T-helper 9 cell (primary cell): ENCODE results near the gene CTDNEP1.

Experiments
- DNase-seq: peaks from one replicate; pipeline ENCODE4 v3.0.0-alpha.2; 2020

CTDNEP1 gene

DNA sequence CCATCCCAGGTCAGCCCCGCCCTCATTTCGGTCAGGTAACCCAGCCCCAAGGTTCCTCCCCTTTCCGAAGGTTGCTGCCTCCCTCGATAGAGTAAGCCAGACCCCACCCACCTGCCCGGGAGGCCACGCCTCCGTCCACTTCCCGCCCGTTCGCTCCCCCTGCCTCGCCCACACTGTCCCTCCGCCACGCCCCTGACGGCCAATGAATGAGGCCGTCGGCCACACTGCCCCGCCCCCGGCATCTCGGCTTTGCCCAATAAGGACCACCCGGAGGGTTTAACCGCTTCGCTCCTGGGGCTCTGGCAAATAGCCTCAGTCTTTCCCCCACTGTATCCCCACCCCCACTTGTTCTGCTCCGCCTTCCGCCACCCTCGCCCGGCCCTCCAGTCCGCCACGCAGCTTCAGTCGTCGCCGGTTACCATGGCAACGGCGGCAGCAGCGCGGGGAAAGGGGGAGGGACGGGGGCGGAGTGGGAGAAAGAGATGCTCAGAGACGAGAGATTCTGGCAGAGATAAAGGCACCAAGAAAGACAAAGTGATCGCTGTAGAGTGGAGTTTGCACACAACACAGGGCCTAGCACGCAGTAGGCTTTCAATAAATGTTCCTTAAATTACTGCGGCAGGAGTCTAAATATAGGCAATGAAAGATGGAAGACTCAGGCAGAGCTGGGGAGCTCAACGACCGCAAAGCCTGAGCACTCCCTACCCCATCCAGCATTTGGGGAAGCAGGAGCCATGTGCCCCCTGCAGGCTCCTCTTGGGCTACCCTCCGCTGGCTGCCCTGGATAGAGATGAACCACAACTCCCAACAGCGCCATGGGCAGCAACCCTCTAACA is 37.0 kb downstream of the CTDNEP1 start:
- DNase-seq = peak; percentile 98

DNA sequence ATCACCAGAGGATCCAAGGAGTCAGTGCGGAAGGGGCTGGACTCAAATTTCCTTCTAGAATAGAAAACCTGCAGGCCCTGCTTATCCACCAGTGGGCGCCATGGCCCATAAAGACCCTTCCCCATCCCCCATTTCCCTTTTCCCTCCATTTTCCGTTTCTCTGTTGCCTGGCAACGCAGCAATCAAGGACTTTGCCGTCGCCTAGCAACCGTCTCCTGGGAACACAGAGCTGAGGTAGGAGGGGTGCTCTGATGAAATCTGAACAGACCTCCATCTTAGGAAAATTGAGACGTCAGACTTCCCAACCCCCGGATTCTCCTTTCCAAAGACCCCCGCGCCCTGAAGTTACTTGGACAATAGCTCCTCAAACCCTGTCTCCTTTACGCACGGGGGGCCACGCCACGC is 37.6 kb downstream of the CTDNEP1 start:
- peak; percentile 70 for DNase-seq

DNA sequence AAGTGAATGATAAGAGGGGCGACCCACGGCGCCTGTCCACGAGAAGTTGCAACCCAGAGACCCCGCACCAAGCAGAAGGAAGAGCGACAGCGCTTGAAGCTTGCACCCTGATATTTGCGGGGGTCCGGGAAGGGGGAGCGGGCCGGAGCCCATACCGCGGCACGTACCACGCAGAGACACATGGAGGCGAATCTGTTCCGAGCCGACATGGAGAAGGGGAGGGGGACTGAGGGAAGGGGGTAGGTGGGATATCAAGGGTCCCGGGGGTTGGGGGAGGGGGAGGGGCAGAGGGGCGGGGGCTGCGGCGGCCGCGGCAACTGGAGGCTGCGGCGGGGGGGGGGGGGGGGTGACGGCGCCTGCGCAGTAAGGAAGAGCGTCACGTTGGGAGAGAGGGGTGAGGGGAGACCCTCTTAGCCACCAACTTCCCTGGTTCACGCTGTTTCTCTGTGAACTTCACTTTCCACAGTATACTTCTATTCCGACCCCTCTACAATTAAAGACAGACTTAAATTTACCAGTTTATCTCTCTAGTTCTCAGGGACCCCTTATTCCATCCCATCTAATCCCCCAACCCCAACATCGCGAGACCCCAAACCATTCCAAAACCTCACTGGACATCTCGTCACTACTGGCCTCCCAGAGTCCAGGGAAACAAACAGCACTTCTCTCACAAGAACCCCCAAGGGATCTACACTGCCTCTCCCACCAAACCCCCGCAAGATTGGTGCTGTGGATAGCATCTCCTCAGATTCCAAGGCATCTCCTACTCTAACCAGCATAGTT is 39.9 kb downstream of the CTDNEP1 start:
- DNase-seq = no peak

DNA sequence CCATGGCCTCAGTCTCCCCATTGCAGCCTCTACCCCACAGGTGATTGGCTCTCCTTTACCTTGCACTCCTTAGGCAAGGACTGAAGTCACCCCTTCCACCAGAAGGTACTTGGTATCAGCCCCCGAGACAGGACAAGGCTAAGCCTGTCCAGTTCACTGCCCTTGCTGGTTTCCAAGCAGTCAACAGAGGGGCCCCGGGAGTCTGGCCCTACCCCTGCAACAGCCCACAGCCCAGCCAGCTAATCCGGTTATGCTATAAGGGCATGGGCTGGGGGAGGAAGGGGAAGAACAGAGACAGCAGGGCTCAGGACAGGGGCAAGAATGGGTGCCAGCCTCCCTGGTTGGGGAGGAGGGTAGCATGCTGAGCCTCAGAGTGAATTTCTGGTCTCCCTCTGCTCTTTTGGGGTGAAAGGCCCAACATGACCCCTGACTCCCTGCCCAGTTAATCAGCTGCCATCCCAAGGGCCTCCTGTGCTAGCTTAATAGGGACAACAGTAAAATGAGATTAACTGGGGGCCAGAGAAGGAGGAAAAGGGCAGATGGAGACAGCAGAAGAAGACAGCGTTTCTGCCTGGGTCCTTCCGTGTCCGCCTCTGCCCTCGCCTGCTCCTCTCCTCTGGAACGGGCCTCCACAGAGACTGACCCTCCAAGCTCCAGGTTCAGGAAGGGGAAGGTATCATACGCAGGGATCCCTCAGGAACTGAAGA is 42.6 kb downstream of the CTDNEP1 start:
- DNase-seq = no peak

DNA sequence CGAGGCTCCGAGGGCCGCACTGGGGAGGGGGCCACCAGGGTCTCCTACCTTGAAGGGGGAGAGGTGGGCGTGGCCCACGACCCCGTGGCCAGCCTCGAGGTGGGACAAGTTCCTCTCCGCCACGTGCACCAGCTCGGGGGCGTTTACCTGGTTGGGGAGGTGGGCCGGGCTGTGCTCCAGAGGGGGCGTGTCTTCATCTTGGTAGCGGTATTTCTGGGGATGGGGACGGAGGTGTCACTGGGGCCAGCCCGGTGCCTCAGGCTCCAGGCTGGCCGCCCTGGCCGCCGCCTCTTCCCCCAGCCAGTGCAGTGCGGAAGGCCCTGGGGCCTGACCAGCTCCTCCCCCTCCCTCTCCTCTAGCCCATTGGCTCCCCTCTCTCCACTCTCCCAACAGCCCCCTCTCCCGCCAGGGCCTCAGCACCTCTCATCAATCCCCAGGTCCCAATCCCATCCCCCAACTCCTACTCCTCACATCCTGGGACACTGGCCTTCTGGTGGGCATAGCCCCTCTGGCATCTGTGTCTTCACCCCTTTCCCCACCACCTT is 43.4 kb downstream of the CTDNEP1 start:
- DNase-seq = no peak

DNA sequence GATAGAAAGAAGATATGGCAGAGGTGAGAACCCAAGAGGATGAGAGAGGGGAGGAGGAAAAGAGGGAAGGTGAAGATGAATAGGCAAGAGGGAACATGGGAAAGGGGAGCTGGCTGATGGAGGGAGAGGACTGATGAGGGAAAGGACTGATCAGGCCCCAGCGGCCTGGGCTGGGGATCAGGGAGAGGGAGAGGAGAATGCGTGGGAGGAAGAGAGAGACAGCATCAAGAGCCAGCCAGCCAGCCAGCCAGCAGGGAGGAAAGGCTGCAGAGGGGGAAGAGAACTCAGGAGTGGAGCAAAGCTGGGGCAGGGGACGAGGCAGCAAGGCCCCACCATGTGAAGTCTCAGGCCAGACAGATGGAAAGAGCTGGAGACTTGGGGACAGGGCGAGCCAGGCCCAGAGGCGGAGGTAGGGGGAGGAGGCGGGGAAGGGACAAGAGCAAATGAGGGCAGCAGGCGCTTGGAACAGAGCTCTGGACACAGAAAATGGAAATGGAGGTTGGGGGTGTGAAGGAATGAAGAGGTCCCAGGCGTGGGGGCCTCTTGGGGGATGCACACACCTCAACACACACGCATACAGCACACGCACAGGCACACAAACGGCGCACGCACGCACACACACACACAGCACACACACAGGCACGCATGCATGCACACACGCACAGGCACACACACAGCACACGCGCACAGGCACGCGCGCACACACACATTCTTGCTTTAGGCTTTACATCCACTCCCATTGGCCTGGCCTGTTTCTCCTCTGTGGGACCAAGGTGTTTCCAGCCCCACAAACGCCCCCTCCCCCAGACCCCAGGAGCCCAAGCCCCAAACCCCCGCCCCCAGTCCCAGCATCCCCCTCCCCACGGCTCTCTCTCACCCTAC is 44.2 kb downstream of the CTDNEP1 start:
- no peak for DNase-seq

DNA sequence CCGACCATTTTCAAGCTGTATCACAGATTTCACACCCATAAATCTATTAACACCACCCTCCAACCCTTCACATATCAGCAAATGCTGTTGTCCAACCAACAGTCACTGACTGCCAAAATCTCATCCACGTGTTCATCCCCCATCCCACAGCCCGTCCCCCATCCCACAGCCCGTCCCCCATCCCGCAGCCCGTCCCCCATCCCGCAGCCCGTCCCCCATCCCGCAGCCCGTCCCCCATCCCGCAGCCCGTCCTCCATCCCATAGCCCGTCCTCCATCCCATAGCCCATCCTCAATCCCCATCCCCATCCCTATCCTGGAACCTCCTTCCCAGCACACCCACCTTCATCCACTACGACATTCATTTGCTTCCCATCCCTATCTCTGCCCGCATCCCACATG is 46.0 kb downstream of the CTDNEP1 start:
- no peak for DNase-seq

DNA sequence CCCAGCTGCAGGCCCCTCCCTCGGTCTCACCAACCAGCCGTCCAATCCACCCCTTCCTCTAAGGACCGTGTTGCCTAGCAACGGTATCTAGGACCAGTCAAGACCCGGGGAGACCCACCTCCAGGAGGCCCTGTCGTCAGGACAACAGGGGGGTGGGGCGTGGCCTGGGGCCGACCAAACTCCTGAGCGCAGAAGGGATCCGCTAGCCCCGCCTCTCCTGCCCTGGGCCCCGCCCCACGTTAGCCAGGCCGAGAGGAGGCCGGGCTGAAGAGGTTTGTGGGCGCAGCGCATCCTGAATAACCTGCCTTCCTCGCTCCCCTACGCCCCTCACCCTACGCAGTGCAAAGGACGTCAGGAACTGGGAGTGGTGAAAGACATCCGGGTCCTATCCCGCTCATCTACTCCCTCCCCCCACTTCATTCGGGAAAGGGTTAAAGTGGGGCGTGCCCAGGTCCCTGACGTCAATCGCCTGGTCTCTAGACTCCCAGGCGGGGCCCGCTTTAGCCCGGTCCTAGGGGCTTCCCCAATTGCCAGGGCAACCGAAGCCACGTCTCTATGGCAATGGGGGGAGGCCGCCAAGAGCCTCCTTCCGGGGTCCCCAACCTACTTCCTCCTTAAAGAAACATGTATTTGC is 46.6 kb downstream of the CTDNEP1 start:
- DNase-seq = peak; percentile 97

DNA sequence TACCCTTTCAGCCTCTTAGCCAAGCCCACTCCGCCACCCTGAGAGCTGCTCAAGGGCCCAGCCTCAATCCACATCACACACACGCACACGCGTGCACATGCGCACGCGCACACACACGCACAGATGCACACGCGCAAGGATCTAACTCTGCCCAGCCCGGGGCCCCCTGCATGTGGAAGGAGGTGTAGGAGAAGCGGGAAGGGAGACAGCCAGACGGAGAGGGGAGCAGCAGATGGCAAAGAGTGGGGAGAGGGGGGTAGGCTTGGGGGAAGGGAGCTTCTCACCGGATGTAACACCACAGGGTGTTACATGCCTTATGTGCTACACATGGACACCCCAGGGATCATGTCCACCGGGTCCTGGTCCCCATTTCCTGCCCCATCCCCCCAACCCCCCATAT is 47.2 kb downstream of the CTDNEP1 start:
- DNase-seq = no peak

DNA sequence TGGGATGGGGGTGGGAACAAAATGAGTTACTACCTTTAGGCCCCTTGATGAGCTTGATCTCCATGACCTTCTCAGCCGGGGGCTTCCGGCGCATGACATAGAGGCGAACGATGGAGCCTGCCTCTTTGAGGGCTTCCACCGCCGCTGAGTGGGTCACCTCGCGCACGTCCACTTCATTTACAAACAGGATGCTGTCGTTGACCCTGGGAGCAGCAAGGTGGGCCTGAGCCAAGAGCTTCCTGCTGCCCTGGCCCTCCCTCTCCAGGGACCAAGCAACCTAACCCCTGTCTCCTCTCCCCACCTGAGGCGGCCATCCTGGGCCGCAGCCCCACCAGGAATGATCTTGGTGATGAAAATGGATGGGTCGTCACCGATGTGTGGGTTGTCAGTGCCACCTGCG is 48.1 kb downstream of the CTDNEP1 start:
- DNase-seq = no peak

DNA sequence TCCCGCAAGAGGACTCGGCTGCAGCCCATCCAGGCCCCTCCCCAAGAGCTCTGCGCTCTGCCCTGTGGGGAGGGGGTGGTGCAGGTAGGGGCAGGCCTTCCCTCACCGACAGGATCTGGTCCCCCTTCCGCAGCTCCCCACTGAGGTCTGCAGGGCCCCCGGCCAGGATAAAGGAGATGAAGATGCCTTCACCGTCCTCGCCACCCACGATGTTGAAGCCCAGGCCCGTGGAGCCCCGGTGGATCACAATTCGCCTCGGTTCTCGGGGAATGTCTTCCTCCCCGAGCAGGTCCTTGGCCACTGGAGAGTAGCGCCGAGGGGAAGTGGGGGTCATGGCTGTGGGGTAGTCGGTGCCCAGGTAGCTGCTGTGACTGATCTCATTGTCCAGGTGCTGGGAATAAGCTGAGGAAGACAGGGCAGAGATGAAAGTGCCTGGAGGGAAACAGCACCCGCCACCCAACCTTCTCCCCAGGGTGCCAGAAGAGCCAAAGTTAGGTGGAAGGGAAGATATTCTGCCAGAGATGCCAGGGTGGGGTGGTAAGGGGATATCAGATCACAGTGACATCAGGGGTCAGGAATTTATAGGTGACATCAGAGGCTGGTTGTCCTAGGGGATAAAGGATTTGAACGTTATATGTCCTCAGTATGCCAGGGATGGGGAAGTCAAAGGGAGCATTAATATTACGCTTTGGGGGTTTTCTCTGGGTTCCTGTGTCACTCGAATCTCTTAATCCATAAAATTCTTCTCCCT is 54.7 kb downstream of the CTDNEP1 start:
- DNase-seq = no peak

DNA sequence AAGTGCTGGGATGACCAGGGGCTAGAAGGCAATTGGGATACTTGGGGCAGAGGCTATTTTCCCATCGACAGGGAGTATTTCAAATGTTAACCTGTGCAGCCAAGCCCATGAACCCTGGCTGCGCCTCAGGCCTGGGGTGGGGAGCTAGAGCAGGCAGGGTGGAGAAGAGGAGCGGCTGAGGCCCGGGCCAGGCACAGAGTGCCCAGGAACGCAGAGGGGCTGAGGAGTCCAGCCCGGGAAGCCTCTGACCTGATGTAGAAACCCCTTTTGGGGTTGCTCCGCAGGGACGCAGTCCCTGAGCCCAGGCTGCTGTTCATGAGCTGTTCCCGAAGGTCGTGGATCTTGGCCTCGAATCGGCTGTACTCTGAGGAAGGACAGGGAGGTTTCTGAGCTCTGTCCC is 55.6 kb downstream of the CTDNEP1 start:
- no peak for DNase-seq
